CD4-positive, alpha-beta T cell treated with Interleukin-10 for 1 hour (primary cell): ENCODE measurements around the gene SPEF2.

Source experiments
- DNase-seq: peaks from one replicate; pipeline ENCODE4 v3.0.0-alpha.2; 2020

SPEF2 gene

GRCh38 chr5:35785601-35786085 lies 168.0 kb downstream of the SPEF2 start:
- no peak for DNase-seq

GRCh38 chr5:35788724-35789123 lies 171.1 kb downstream of the SPEF2 start:
- DNase-seq, result no peak

- peak; percentile 45 for DNase-seq
Observed at GRCh38 chr5:35789732-35790456, 172.2 kb downstream of the SPEF2 start.

- DNase-seq, result no peak
Observed at GRCh38 chr5:35790457-35790822, 172.8 kb downstream of the SPEF2 start.

- DNase-seq, result no peak
Observed at GRCh38 chr5:35794328-35794619, 176.6 kb downstream of the SPEF2 start.

GRCh38 chr5:35794684-35795375 lies 177.2 kb downstream of the SPEF2 start:
- DNase-seq, result no peak

- no peak for DNase-seq
Observed at GRCh38 chr5:35799181-35799580, 181.5 kb downstream of the SPEF2 start.

- no peak for DNase-seq
Observed at GRCh38 chr5:35799753-35800152, 182.1 kb downstream of the SPEF2 start.

- peak; percentile 46 for DNase-seq
Observed at GRCh38 chr5:35803191-35803651, 185.6 kb downstream of the SPEF2 start.

- DNase-seq, result no peak
Observed at GRCh38 chr5:35804201-35804653, 186.6 kb downstream of the SPEF2 start.

GRCh38 chr5:35804841-35805240 lies 187.2 kb downstream of the SPEF2 start:
- DNase-seq, result no peak

GRCh38 chr5:35810601-35811000 lies 192.9 kb downstream of the SPEF2 start:
- DNase-seq, result peak; percentile 46

- DNase-seq, result peak; percentile 85
Observed at GRCh38 chr5:35811108-35811741, 193.6 kb downstream of the SPEF2 start.

GRCh38 chr5:35813521-35813920 lies 195.9 kb downstream of the SPEF2 start:
- no peak for DNase-seq

GRCh38 chr5:35815089-35815936 lies 197.7 kb downstream of the SPEF2 start:
- peak; percentile 72 for DNase-seq

GRCh38 chr5:35816881-35817521 lies 199.3 kb downstream of the SPEF2 start:
- DNase-seq, result peak; percentile 59

GRCh38 chr5:35819026-35819425 lies 201.4 kb downstream of the SPEF2 start:
- no peak for DNase-seq

- DNase-seq, result peak; percentile 45
Observed at GRCh38 chr5:35819668-35820067, 202.0 kb downstream of the SPEF2 start.

- no peak for DNase-seq
Observed at GRCh38 chr5:35820735-35821134, 203.1 kb downstream of the SPEF2 start.

GRCh38 chr5:35821513-35821912 lies 203.8 kb downstream of the SPEF2 start:
- DNase-seq, result no peak

- peak; percentile 58 for DNase-seq
Observed at GRCh38 chr5:35822511-35822910, 204.8 kb downstream of the SPEF2 start.

GRCh38 chr5:35823347-35824098 lies 205.9 kb downstream of the SPEF2 start:
- DNase-seq, result no peak
